SK-N-SH treated with all-trans-retinoic acid at 6 μM for 48 hours (cell line): ENCODE measurements around the gene TTC3.

ENCODE experiments used
- RARB ChIP-seq: fragments of 250-450 bp; sonication (Bioruptor Pico); IDR thresholded peaks from 2 replicates; pipeline ENCODE4 v1.8.0; 2021; ENCODE audit warnings: mild to moderate bottlenecking, moderate library complexity
- ZNF565 ChIP-seq: fragments of 450-650 bp; formaldehyde crosslinking; conservative IDR thresholded peaks from 2 replicates; pipeline ENCODE4 v1.5.0; 2020; ENCODE audit warnings: low read depth, mild to moderate bottlenecking, moderate library complexity
- ZNF8 ChIP-seq: fragments of 450-650 bp; formaldehyde crosslinking; IDR thresholded peaks from 2 replicates; pipeline ENCODE4 v1.5.0; 2020; ENCODE audit warnings: mild to moderate bottlenecking, moderate library complexity

GRCh38 chr21:37206496-37206895 lies 133.4 kb downstream of the TTC3 start:
- TF ChIP-seq RARB (CRISPR knock-in tag) (no peak), ZNF565 (no peak), ZNF8 (CRISPR knock-in tag) (no peak)
